Tibial nerve (tissue), 4 donors: ENCODE data around the gene OR7A10. TPM values are rescaled to one million over a fixed set of nuclear protein-coding genes. Genes with fewer than 3 reads are reported as not detected.

Experiments used
- DNase-seq, 2 donors: peaks; one replicate each; pipeline ENCODE4 v3.0.0-alpha.2; 2019; ENCODE audit warnings: low spot score in 2 of 2
- H3K27ac ChIP-seq, 4 donors: fragments of 200-600 bp; sonication (generic) in 3 of 4; one replicate each; pipeline ENCODE4 v1.5.1; 2017 to 2019; ENCODE audit warnings: mild to moderate bottlenecking in 1 of 4
- H3K27me3 ChIP-seq, 2 donors: fragments of 200-600 bp; sonication (generic) in 1 of 2; one replicate each; pipeline versions ENCODE4 v1.5.1 to v1.6.0; 2017 to 2019
- H3K36me3 ChIP-seq, 3 donors: fragments of 200-600 bp; sonication (generic); one replicate each; pipeline ENCODE4 v1.5.1; 2018 to 2019
- H3K4me1 ChIP-seq, 4 donors: fragments of 200-600 bp; sonication (generic) in 3 of 4; one replicate each; pipeline ENCODE4 v1.5.1; 2017 to 2019
- H3K4me3 ChIP-seq, 4 donors: fragments of 200-600 bp; sonication (generic) in 3 of 4; one replicate each; pipeline ENCODE4 v1.5.1; 2017 to 2019; ENCODE audit warnings: mild to moderate bottlenecking in 1 of 4, moderate library complexity in 1 of 4
- H3K9me3 ChIP-seq, 4 donors: fragments of 200-600 bp; sonication (generic) in 3 of 4; one replicate each; pipeline ENCODE4 v1.5.1; 2017 to 2019
- EP300 ChIP-seq, 2 donors: sonication (generic); formaldehyde crosslinking; IDR thresholded peaks; one replicate each; pipeline ENCODE4 v1.6.1; 2017; ENCODE audit warnings: antibody characterized with exemption in 2 of 2, mild to moderate bottlenecking in 1 of 2
- POLR2A ChIP-seq, 2 donors: fragments of 450-650 bp; IDR thresholded peaks; one replicate each; pipeline ENCODE4 v1.6.1; 2017; ENCODE audit warnings: antibody characterized with exemption in 2 of 2, mild to moderate bottlenecking in 2 of 2, moderate library complexity in 2 of 2
- WGBS, 2 donors: methylation state at CpG; one replicate each; pipeline ENCODE4 v1.1.5; 2018; 5-methylcytosine and 5-hydroxymethylcytosine counted together
- total RNA-seq, 4 donors: library from RNA; depleted of rRNA; stranded (reverse); fragments of >200 nt; gene quantifications; one replicate each; pipeline ENCODE4 v1.1.0, GENCODE V29; 2016
- TF ChIP-seq, protein P1 (sequence below), 5 experiments: fragments of 200-600 bp in 3 of 5; fragments of 450-650 bp in 2 of 5; sonication (generic) in 3 of 5; IDR thresholded peaks; one replicate each; pipeline ENCODE4 v1.5.1; 2016 to 2019; ENCODE audit warnings: antibody characterized with exemption in 5 of 5, mild to moderate bottlenecking in 3 of 5, moderate library complexity in 2 of 5

Gene OR7A10
- total RNA-seq, 4 donors from 2014 or later, result not detected

DNA sequence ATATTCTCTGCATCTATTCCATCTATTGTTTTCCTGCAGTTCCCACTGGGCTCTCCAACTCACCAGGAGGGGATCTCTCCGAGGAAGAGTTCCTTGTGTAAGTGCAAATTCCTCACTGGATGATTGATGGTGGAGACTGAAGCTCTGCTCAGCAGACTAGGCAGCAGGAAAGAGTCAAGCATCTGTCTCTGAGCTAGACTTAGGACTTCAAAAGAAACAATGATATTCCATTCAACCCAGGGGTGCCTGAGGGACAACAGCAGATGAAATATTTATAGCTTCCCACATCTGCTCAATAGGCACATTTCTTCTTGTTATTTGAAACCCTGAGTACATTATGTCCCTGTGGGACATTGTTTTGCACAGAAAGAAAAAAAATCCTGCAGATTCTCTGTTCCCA is 13.7 kb downstream of the OR7A10 start, which contains the start of the genes OR7A5 and OR7C1:
OR7A5 (minus strand) TSS at position 175 of the 400 bp plus-strand sequence. CDS start 6,944 bp downstream, outside the sequence.
OR7C1 (minus strand) TSS at position 175 of the 400 bp plus-strand sequence. CDS start 35,049 bp downstream, outside the sequence.
- DNase-seq, result no peak
- H3K4me1 ChIP-seq, result no peaks in the 10 kb centered on the region
- H3K27ac ChIP-seq, result no peak within 1 kb of the TSS
- TF ChIP-seq, protein P1, sequence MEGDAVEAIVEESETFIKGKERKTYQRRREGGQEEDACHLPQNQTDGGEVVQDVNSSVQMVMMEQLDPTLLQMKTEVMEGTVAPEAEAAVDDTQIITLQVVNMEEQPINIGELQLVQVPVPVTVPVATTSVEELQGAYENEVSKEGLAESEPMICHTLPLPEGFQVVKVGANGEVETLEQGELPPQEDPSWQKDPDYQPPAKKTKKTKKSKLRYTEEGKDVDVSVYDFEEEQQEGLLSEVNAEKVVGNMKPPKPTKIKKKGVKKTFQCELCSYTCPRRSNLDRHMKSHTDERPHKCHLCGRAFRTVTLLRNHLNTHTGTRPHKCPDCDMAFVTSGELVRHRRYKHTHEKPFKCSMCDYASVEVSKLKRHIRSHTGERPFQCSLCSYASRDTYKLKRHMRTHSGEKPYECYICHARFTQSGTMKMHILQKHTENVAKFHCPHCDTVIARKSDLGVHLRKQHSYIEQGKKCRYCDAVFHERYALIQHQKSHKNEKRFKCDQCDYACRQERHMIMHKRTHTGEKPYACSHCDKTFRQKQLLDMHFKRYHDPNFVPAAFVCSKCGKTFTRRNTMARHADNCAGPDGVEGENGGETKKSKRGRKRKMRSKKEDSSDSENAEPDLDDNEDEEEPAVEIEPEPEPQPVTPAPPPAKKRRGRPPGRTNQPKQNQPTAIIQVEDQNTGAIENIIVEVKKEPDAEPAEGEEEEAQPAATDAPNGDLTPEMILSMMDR (IDR thresholded peaks at IDR 0.05), result no peak
- no peak for TF ChIP-seq EP300 (IDR thresholded peaks at IDR 0.05)
- no peak for TF ChIP-seq POLR2A (IDR thresholded peaks at IDR 0.05)
- no peaks in the 10 kb centered on the region for H3K36me3 ChIP-seq
- H3K9me3 ChIP-seq, result no peaks in the 10 kb centered on the region
- WGBS, 2 donors, result 6 to 30% methylated on average over 1 of the region's 1 CpG
- no peaks in the 10 kb centered on the region for H3K27me3 ChIP-seq
- no peak within 1 kb of the TSS for H3K4me3 ChIP-seq

- no peak for DNase-seq
- Histone ChIP-seq H3K4me1 (no peaks in the 10 kb centered on the region), H3K27ac (no peak overlapping the region), H3K36me3 (no peaks in the 10 kb centered on the region), H3K4me3 (no peak overlapping the region), H3K27me3 (no peaks in the 10 kb centered on the region), H3K9me3 (no peaks in the 10 kb centered on the region)
- no peak for TF ChIP-seq EP300 (IDR thresholded peaks at IDR 0.05)
- TF ChIP-seq, protein P1 (IDR thresholded peaks at IDR 0.05), result no peak
- WGBS, 2 donors, result 79 to 87% methylated on average over 4 of the region's 4 CpGs
Measured at GRCh38 chr19:14830702-14831101, 18.0 kb downstream of the OR7A10 start.

- no peaks in the 10 kb centered on the region for H3K4me1 ChIP-seq
- 89 to 94% methylated on average over 2 of the region's 2 CpGs for WGBS, 2 donors
- H3K27me3 ChIP-seq, result no peaks in the 10 kb centered on the region
- no peak overlapping the region for H3K27ac ChIP-seq
- no peaks in the 10 kb centered on the region for H3K36me3 ChIP-seq
- H3K4me3 ChIP-seq, result no peak overlapping the region
- no peak for DNase-seq
- no peak for TF ChIP-seq EP300 (IDR thresholded peaks at IDR 0.05)
- TF ChIP-seq POLR2A (IDR thresholded peaks at IDR 0.05), result no peak
- TF ChIP-seq, protein P1 (IDR thresholded peaks at IDR 0.05), result no peak
- peaks cover 0 to 9% (median 0%) of the 10 kb centered on the region in 4 donors for H3K9me3 ChIP-seq
Measured at GRCh38 chr19:14826006-14826405, 22.7 kb downstream of the OR7A10 start.

DNA sequence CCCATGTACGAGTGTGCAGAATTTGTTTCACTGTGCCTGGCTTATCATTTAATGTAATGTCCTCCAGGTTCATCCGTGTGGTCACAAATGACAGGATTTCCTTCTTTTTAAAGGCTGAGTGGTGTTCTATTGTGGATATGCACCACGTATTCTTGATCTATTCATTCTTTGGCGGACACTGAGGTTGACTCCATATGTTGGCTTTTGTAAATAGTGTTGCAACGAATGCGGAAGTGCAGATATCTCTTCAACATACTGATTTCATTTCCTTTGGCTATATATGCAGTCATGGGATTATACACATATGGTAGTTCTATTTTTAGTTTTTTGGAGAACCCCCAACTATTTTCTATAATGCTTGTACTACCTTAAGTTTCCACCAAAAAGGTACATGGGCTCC is 26.8 kb downstream of the OR7A10 start:
- H3K36me3 ChIP-seq, result no peaks in the 10 kb centered on the region
- no peaks in the 10 kb centered on the region for H3K4me1 ChIP-seq
- 48 to 58% methylated on average over 6 of the region's 6 CpGs for WGBS, 2 donors
- peaks cover 0 to 9% (median 0%) of the 10 kb centered on the region in 4 donors for H3K9me3 ChIP-seq
- H3K27ac ChIP-seq, result no peak overlapping the region
- no peaks in the 10 kb centered on the region for H3K27me3 ChIP-seq
- DNase-seq, result no peak
- no peak overlapping the region for H3K4me3 ChIP-seq
- TF ChIP-seq POLR2A (IDR thresholded peaks at IDR 0.05) (no peak), EP300 (IDR thresholded peaks at IDR 0.05) (no peak)
- TF ChIP-seq, protein P1 (IDR thresholded peaks at IDR 0.05), result no peak

DNA sequence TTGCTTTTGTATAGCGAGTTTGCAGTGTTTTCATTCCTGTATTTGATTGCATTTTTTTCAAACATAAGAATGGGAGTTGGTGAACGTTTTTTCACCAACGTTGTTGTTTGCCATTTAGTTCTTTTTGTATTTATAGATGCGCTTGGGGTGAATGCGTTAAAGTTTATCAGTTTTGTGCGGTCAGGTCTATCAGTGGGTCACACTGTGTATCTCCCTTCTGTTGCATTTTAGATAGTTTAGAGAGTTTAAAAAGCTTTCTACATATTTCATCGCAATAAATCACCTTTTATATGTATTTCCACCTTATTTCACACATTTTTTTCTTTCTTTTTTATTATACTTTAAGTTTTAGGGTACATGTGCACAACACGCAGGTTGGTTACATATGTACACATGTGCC is 30.1 kb downstream of the OR7A10 start:
- TF ChIP-seq, protein P1 (IDR thresholded peaks at IDR 0.05), result no peak
- no peak for TF ChIP-seq EP300 (IDR thresholded peaks at IDR 0.05)
- TF ChIP-seq POLR2A (IDR thresholded peaks at IDR 0.05), result no peak
- Histone ChIP-seq H3K36me3 (no peaks in the 10 kb centered on the region), H3K27me3 (no peaks in the 10 kb centered on the region), H3K4me3 (no peak overlapping the region), H3K27ac (no peak overlapping the region), H3K9me3 (no peaks in the 10 kb centered on the region), H3K4me1 (no peaks in the 10 kb centered on the region)
- DNase-seq, result no peak
- 77 to 78% methylated on average over 8 of the region's 8 CpGs for WGBS, 2 donors
